Upper lobe of left lung (tissue), 4 donors: ENCODE measurements around the gene AGAP3.

Source experiments
- POLR2A ChIP-seq, 4 donors: fragments of 450-650 bp; IDR thresholded peaks; one replicate each; pipeline ENCODE4 v1.5.1; 2016 to 2017; ENCODE audit warnings: antibody characterized with exemption in 4 of 4, mild to moderate bottlenecking in 2 of 4
- TF ChIP-seq, protein P1 (sequence below), 6 experiments: fragments of 450-650 bp in 4 of 6; fragments of 200-600 bp in 2 of 6; sonication (generic) in 2 of 6; IDR thresholded peaks; one replicate each; pipeline ENCODE4 v1.5.1; 2016 to 2019; ENCODE audit warnings: antibody characterized with exemption in 6 of 6

DNA sequence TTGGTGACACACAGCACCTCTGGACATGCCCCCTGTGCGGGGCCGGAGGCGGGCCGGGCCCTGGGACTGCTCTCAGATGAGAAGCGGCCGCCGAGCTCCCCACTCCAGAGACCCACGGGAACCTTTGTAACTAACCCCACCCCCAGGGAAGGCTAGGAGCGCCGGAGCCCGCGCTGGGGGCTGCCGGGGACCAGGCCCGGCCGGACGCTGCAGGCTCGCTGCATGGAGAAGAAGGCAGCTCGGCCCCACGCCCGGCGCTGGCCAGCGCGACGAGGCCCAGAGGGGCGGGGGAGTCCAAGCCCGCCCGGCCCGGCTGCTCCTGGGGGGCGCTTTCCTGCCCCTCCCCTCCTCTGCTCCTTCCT, 36.5 kb downstream of the AGAP3 start:
- no peak for TF ChIP-seq POLR2A (IDR thresholded peaks at IDR 0.05)
- TF ChIP-seq, protein P1, sequence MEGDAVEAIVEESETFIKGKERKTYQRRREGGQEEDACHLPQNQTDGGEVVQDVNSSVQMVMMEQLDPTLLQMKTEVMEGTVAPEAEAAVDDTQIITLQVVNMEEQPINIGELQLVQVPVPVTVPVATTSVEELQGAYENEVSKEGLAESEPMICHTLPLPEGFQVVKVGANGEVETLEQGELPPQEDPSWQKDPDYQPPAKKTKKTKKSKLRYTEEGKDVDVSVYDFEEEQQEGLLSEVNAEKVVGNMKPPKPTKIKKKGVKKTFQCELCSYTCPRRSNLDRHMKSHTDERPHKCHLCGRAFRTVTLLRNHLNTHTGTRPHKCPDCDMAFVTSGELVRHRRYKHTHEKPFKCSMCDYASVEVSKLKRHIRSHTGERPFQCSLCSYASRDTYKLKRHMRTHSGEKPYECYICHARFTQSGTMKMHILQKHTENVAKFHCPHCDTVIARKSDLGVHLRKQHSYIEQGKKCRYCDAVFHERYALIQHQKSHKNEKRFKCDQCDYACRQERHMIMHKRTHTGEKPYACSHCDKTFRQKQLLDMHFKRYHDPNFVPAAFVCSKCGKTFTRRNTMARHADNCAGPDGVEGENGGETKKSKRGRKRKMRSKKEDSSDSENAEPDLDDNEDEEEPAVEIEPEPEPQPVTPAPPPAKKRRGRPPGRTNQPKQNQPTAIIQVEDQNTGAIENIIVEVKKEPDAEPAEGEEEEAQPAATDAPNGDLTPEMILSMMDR (IDR thresholded peaks at IDR 0.05) = no peak
